HPDE6-E6E7 (cell line): ENCODE data around the gene TMEM231.
"Not testable (repeated sequence)": the region's sequence is repeated elsewhere in the genome, so short reads cannot be mapped to it uniquely, and the experiment has no call there.

Source experiments
- DNase-seq: peaks from one replicate; pipeline ENCODE4 v3.0.0; 2011; ENCODE audit warnings: missing footprints; ENCODE audit errors: extremely low spot score

TMEM231 gene, protein sequence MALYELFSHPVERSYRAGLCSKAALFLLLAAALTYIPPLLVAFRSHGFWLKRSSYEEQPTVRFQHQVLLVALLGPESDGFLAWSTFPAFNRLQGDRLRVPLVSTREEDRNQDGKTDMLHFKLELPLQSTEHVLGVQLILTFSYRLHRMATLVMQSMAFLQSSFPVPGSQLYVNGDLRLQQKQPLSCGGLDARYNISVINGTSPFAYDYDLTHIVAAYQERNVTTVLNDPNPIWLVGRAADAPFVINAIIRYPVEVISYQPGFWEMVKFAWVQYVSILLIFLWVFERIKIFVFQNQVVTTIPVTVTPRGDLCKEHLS

DNA sequence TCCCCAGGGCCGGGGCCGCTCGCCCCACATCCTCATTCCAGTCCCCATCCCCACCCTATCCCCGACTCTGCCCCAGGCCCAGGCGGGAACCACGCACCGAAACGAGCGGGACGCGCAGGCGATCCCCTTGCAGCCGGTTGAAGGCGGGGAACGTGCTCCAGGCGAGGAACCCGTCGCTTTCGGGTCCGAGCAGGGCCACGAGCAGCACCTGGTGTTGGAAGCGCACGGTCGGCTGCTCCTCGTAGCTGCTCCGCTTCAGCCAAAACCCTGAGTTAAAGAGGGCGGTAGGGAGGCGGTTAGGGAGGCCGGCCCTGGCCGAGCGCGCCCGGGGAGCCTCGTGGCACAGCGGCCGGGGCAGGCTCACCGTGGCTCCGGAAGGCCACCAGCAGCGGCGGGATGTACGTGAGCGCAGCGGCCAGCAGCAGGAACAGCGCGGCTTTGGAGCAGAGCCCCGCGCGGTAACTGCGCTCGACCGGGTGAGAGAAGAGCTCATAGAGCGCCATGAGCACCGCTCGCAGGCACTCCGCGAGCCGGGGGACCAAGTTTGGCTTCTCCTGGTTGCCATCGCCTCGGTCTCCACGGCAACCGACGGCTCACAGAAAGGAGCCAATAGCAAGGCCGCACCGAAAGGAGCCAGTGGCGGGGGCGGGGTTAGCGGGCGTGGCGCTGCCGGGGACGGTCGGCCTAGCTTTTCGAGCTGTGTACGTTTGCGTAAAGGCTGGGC lies at the start of gene TMEM231:
TSS of gene TMEM231 (minus strand) at position 546 of the 724 bp plus-strand sequence. CDS start at position 503, 43 bp downstream.
- peak; percentile 98 for DNase-seq

DNA sequence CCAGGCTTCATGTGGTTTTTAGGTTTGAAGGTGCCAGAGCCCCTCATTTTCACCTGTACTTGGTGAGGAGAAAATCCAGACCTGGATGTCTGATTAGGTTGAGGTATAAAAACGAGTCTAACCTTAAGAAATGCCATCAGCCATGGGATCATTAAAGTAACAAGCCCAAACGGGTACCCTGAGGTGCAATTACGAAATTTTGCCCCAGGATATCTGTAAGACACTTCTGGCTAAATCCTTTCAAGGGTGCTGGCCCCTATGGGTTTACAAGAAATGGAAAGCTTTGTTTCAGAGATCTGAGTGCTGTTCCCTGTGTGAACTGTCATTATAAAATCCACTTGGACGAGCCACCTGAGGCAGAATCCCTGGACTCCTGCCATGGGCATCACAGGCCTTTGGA lies 47.2 kb upstream of the TMEM231 start:
- no peak for DNase-seq

DNA sequence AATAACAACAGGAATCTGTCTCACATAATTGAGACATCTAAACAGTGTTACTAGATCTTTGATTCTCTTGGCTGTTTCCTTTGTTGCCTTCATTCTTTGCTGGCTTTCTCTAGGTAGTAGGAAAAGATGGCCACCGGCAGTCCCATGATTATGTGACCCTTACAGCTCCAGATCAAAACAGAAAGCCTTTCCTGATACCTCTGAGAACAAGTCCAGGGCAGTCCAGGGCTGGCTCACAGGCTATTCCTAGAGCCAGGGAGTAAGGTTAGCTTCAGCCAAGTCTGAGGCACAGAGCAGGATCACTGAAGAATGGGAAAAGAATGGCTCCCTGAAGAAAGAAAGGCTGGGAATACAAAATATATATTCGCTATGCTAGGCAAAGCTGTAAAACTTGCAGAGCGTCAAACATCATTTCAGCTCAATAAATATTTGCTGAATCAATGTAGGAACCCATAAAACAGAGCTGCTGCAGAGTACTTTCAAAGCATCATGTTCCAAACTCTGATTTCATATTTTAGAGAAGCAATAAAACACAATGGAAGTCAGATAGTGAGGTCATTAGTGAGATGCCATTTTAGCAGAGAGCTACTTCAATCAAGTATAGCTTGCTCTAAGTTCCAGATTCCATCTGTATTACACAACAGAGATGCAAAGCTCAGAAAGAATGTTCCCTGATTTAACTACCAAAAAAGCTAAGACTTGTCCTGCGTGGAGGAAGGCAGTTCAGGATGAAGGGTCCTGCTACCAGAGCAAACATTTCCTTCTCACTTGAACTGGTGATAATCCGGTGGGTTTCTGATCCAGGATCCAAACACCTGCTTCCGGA lies 43.6 kb upstream of the TMEM231 start:
- no peak for DNase-seq

DNA sequence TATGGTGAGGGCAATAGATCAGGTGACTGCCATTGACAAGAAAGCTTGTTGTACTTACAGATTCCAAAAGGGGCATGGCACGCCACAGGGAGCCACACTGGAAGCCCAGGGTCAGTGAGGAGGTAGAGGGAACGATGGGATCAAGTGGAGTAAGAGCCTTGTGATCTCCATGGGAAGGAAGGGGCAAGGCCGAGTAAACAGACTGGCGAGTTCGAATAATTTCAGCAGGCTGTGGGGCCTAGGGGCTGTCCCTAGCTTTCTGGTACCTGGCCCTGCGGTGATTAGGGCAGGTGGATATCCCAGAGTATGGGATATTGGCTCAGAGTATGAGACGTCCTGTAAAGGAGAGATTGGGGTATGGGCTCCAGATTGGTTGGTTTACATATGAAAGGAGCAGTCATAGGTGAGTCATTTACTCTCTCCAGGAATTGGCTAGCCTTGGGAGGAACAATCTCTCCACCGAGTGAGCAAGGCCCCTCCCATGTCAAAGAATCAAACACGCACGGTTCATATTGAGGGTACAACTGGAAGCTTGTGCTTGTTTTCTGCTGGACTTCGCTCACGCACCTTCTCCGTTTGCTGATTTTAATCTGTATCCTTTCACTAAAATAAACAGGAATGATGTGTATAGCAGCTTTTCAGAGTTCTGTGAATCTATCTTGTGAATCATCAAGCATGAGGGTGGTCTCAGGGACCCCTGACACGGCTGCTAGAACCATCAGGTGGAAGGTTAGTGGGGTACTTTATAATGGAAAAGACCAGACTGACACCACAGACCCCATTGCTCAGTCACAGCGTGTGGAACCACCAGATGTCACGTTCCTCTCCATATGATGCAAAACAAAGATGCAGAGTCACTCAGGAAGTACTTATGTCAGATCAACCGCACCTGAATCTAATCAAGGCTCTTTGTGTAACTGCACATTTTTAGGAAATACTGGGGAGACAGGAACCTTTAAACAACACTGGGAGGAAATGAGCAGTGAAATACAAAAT lies 38.1 kb upstream of the TMEM231 start:
- DNase-seq = peak; percentile 89

DNA sequence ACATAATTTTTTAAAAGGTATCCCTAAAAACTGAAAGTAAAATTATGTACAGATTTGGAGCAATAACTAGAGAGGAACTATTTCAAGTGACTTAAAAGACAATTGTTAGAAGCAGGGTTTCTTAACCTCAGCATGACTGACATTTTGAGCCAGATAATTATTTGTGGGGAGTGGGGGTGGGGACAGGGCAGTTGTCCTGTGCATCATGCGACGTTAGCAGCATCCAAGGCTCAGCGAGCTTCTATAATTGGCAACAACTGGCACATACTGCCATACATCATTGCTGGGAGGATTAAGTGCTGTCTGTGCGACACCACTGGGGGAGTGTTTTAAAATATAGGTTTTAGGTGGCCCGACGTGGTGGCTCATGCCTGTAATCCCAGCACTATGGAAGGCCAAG lies 37.3 kb upstream of the TMEM231 start:
- DNase-seq = no peak

DNA sequence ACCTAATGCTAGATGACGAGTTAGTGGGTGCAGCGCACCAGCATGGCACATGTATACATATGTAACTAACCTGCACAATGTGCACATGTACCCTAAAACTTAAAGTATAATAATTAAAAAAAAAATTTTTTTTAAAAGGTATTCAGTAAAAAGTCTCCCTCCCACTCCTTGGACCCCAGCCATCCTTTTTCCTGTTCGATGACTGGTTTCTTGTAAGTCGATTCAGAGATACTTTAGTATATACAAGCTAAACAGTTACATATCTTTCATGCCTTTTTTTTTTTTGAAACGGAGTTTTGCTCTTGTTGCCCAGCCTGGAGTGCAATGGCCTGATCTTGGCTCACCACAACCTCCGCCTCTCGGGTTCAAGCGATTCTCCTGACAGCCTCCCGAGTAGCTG lies 35.9 kb upstream of the TMEM231 start:
- DNase-seq = not testable (repeated sequence)

DNA sequence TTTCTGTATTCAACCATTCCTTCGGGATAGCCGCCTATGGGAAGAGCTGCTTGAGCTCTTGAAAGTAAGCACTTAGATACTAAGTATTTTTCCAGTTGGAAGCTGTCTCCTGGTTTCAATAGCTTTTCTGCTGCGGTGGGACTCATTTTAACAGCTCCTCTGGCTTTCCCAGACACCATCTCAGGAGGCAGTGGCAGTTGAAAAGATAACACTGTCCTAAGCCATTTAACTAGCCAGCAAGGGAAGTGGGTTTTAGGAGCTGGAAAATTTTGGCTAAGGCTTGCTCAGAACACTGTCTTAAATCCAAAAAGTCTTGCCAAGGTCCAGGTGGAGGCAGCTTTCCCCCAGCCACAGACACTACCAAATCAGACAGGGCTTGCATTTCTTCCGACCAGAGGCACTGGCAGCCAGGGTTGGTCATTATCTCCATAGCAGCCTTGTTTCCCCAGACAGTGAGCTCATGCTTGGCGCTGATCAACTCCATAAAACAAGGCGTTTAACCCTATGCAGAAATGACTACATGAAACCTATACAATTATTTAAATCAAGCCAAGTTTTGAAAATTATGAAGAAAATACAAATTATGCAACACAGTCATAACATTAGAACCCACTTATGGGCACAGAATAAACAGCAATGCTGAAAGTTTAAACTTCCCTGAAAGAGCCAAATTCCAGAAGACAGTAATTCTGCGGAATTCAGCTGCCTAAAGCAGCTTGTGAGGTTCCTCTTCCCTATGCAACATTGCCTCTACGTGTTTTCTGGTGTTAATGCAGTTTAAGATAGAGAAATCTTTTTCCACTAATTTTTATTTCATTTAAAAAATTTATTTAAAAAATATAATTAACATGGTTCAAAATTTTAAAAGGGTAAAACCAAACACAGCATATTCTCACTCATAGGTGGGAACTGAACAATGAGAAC lies 35.1 kb upstream of the TMEM231 start:
- no peak for DNase-seq

DNA sequence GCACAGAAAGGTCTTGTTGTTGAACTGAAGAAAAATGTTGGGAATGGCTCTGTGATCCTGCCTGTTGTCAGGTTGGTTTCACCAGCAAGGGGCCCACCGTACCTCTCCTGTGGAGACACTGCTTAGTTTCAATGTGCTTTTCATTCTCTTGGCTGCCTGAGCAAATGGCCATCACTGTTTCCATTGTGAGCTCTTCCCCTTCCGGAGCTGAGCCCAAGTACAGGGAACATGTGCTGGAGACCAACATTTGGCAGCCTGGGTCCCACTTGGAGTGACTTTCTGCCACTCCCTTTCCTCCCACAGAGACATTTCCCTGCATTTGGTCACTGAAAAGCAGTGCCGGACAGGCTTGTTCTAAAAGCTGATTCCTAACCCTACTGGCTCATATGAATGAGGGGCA lies 33.3 kb upstream of the TMEM231 start:
- DNase-seq = no peak

DNA sequence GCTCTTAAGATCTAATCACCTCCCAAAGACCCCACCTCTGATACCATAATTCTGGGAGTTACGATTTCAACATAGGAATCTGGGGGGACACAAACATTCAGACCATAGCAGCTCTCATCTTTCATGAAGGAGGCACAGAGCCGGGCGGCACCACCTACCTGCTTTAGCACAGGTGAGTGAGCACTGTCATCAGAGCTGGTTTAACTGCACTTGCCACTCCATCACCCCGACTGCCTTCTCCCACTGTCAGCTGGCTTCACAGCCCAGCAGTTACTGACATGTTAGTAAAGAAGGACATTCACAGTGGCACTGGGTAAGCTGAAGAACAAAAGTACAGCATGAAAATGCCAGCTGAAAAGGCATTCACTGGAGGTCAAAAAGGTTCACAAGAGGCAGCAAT lies 32.7 kb upstream of the TMEM231 start:
- DNase-seq = no peak

DNA sequence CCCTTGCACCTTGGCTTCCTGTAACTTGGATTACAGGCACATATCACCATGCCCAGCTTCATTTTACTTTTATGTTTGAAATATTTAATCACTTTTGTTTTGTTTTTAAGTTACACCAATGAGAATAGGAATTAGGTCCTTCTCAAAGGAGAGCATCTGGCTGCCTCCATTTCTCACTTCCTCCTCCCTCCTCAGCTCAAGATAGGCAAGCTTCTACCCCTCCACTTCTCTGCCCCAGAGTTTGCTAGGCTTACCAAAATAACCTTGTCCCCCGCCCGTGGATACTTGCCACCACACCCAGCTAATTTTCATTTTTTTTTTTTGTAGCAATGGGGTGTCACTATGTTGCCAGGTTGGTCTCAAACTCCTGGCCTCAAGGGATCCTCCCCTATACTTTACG lies 28.1 kb upstream of the TMEM231 start:
- no peak for DNase-seq

DNA sequence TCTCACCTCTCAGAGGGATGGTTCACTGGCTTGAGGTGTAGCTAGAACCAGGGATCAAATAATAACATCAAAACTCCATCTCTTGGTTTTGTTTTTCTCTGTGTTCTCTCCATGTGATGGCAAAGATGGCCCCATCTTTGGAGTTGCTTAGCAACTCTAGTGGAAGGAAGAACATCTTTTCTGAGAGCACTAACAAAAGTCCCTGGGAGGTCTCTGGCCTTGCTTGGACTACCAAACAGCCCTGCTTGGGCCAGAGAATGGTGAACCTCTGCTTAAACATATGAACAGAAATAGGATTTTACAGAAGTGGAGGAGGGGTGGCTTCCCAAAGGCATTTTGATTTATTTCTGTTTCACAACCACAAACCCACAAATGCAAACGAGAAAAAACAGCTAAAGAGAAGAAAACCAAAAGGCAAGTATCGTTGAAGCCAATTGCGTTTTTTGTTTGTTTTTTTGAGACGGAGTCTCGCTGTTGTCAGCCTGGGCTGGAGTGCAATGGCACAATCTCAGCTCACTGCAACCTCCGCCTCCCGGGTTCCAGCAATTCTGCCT lies 23.3 kb upstream of the TMEM231 start:
- DNase-seq = no peak

DNA sequence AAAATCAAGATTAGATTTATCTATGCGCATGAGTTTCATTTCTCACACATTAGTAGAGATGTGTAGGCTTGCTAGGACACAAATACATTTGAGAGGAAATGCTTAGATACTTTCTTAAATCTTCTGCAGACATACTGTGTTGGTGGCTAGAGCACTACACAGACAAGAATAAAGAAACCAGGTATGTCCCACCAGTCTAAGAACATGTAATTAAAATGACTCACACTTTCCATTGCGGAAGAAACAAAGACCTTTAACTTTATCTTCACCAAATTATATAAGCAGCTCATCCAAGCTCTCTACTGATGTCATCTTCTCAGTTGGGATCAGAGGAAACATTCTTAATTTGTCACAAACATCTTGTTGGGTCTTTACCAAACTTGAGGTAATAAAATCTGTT lies 22.7 kb upstream of the TMEM231 start:
- DNase-seq = no peak

DNA sequence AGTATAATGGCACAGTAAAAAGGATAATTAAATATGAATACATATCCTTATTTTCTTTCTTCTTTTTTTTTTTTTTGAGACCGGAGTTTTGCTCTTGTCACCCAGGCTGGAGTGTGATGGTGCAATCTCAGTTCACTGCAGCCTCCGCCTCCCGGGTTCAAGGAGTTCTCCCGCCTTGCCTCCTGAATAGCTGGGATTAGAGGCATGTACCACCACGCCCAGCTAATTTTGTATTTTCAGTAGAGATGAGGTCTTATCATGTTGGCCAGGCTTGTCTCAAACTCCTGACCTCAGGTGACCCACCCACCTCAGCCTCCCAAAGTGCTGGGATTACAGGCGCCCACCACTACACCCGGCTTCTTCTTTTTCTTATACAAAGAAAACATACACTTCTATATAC lies 22.2 kb upstream of the TMEM231 start:
- DNase-seq = no peak

DNA sequence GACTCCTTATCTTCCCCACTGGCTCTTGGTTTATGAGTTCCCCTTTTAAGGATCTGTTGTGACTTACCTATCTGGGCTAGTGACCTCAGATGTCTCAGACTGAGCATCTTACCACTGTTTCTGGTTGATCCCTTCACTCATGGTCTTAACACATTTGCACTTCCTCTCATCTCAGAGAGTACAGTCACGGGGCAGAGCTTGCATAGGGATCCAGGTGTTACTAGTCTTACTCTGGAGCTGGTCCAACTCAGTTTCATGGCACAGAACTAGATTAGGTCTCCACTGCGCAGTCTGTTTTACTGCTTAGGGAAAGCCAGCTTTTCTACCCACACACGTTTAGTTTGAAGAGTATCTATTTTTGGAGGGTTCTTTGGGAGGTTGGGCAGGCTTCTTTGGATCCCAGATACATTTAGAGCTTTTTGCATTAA lies 20.3 kb upstream of the TMEM231 start:
- DNase-seq = no peak

DNA sequence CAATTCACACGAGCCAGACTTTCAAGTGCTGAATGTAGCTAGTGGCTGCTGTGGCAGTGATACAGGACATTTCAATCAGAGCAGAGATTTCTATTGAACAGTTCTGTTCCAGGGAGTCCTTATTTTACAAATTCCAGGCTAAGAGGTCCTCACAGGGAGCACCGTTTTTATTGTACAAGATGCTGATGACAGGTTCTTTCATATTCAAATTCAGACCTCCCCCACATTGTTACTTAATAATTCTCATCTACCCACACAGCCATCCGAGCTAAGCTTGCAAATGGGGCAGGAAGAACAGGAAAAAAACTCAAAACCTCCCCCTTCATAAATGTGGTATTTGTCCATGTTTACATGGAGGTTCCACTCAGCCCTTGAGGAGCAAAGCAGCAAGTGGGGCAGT lies 19.9 kb upstream of the TMEM231 start:
- DNase-seq = no peak

DNA sequence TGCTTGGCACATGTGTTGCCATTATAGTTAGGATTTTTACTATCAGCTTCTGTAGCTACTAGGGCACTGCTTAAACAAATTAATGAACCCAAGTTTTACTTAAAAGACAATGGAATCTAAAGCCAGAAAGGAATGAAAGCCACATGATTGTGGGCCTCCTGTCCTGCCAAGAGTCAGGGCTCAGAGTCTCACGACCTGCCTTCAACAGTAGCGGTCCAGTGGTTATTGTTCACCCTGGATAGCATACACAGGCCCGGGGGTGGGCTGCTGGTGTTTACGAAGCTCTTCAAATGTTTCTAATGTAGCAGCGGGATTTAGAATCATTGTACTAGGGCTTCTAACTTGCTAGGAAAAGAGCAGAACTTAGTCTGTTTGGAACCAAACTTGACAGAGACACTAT lies 17.9 kb upstream of the TMEM231 start:
- DNase-seq = no peak

DNA sequence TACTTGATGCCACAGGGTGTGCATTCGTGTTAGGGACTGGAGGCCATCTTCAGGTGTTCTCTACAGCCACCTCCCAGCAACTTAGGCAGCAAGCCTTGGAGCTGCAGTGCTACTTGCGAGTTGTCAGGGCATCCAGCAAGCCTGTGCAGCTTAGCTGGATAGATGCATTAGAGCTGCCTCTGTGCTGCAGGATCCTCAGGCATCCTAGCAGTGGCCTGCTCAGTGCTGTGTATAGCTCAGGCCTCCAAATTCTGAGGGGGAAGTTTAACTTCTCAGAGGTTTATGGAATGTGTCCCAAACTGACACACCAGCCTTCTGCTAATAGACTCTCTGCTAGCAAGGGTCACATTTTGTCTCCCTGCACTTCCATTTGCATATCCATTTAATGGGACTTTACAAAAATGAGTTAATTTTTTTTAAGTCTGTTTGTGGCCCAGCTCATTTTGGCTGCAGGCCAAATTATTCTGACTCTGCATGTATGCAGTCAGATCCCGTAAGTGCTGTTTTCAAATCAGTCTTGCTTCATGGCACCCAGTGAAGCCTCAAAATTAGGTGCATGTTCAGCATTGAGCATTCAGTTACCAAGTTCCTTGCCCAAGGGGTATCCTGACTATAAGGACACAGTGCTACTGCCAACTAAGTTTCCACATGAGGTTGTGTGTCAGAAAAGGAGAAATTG lies 17.0 kb upstream of the TMEM231 start:
- DNase-seq = no peak

DNA sequence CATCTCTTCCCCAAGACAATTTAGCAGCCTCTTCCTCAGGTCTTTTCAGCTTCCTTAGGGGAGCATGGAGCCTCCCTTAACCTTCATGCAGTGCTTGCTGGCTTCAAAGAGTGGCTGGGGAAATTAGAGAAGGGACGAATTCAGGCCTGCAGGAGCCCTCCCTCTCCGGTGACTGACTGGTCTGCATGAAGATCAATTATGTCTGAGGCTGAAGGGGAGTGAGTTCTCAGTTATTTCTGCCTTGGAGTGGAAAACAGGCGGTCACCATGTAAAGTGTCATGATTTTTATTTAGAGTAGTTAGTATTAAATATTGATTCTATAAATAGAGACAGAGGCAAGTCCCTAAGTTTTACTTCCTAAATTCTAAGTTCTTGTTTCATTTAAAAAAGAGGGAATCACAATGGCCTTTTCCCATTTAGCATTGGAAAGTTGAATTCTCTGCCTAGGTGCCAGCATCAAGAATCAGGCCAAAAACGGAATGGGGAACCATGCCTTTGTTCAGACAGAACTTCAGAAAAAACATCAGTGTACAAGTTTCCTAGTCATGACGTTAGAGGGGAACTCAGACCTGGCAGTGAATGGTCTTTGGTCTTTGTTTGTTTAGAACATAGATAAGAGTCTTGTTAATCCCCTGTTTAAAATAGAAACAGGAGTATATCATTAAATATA lies 14.5 kb upstream of the TMEM231 start:
- no peak for DNase-seq

DNA sequence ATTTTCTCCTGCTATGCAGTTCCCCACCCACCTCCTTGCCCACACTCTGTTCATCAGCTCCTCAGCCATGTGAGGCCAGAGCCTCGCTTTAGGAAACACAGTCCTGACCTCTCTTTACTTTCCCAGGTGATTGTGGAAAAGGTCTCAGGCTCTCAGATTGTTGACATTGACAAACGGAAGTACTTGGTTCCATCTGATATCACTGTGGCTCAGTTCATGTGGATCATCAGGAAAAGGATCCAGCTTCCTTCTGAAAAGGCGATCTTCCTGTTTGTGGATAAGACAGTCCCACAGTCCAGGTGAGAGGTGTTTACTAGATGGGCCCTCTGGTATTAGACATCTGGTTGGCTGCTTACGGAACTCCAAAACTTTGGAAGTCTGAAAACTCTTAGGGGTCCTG lies 11.9 kb upstream of the TMEM231 start:
- no peak for DNase-seq
